Stimulated activated CD8-positive, alpha-beta memory T cell treated with anti-CD3 and anti-CD28 coated beads, Interleukin-4, amount 100 ng/mL, for 4 hours (primary cell): ENCODE data around the gene KIF18A.

Source experiments
- DNase-seq, 2 donors: peaks; one replicate each; pipeline ENCODE4 v3.0.0-alpha.2; 2020; ENCODE audit warnings: low read depth in 2 of 2, low spot score in 1 of 2

KIF18A gene

GRCh38 chr11:28048812-28049211, 59.1 kb downstream of the KIF18A start:
- no peak for DNase-seq

- no peak for DNase-seq
These were observed 63.8 kb downstream of the KIF18A start for GRCh38 chr11:28043930-28044709.

- no peak for DNase-seq
These were observed 67.6 kb downstream of the KIF18A start for GRCh38 chr11:28040384-28040783.

- DNase-seq = no peak
These were observed 69.2 kb downstream of the KIF18A start for GRCh38 chr11:28038775-28039174.

- DNase-seq = no peak
These were observed 81.2 kb downstream of the KIF18A start for GRCh38 chr11:28026634-28027290.

GRCh38 chr11:28017816-28018215, 90.1 kb downstream of the KIF18A start:
- DNase-seq = no peak

- DNase-seq = no peak
These were observed 96.1 kb downstream of the KIF18A start for GRCh38 chr11:28011813-28012212.

- DNase-seq = no peak
These were observed 98.0 kb downstream of the KIF18A start for GRCh38 chr11:28009996-28010395.

- DNase-seq = no peak
These were observed 98.6 kb downstream of the KIF18A start for GRCh38 chr11:28009388-28009787.

GRCh38 chr11:28003615-28004014, 104.3 kb downstream of the KIF18A start:
- DNase-seq = no peak

- DNase-seq = no peak
These were observed 109.4 kb downstream of the KIF18A start for GRCh38 chr11:27998552-27998951.

- DNase-seq = no peak
These were observed 110.6 kb downstream of the KIF18A start for GRCh38 chr11:27997344-27997743.

GRCh38 chr11:27996066-27996465, 111.9 kb downstream of the KIF18A start:
- DNase-seq = no peak

GRCh38 chr11:27995083-27995482, 112.9 kb downstream of the KIF18A start:
- DNase-seq = no peak

- no peak for DNase-seq
These were observed 116.2 kb downstream of the KIF18A start for GRCh38 chr11:27991736-27992135.

- no peak for DNase-seq
These were observed 130.4 kb downstream of the KIF18A start for GRCh38 chr11:27977527-27977926.

- DNase-seq = no peak
These were observed 130.9 kb downstream of the KIF18A start for GRCh38 chr11:27977031-27977430.

GRCh38 chr11:27976262-27976661, 131.7 kb downstream of the KIF18A start:
- no peak for DNase-seq

- no peak for DNase-seq
These were observed 134.0 kb downstream of the KIF18A start for GRCh38 chr11:27973851-27974536.

GRCh38 chr11:27972522-27973170, 135.3 kb downstream of the KIF18A start:
- no peak for DNase-seq

- DNase-seq = no peak
These were observed 136.8 kb downstream of the KIF18A start for GRCh38 chr11:27971171-27971570.
